NCI-H345 treated with DMSO at 0.1 percent for 48 hours (cell line): Measurements from ENCODE around the gene POLDIP3.

Source experiments
- DNase-seq: peaks from one replicate; lab custom pipeline; 2025; ENCODE audit not compliant: unreplicated experiment; lab: John Stamatoyannopoulos, UW

The POLDIP3 gene

GRCh38 chr22:42614312-42615091, at the start of gene POLDIP3:
POLDIP3 (minus strand) TSS chr22:42614883; CDS start chr22:42614857, 26 bp downstream.
- DNase-seq: peak; percentile 85

- DNase-seq: peak; percentile 23
Observed at GRCh38 chr22:42661985-42662831, 47.5 kb upstream of the POLDIP3 start.

- DNase-seq: no peak
Observed at GRCh38 chr22:42656578-42656977, 41.9 kb upstream of the POLDIP3 start.

GRCh38 chr22:42655693-42656092, 41.0 kb upstream of the POLDIP3 start:
- DNase-seq: peak; percentile 73

- DNase-seq: no peak
Observed at GRCh38 chr22:42654436-42655073, 39.9 kb upstream of the POLDIP3 start.

- no peak for DNase-seq
Observed at GRCh38 chr22:42653999-42654398, 39.3 kb upstream of the POLDIP3 start.

GRCh38 chr22:42651134-42651533, 36.5 kb upstream of the POLDIP3 start:
- no peak for DNase-seq

DNA sequence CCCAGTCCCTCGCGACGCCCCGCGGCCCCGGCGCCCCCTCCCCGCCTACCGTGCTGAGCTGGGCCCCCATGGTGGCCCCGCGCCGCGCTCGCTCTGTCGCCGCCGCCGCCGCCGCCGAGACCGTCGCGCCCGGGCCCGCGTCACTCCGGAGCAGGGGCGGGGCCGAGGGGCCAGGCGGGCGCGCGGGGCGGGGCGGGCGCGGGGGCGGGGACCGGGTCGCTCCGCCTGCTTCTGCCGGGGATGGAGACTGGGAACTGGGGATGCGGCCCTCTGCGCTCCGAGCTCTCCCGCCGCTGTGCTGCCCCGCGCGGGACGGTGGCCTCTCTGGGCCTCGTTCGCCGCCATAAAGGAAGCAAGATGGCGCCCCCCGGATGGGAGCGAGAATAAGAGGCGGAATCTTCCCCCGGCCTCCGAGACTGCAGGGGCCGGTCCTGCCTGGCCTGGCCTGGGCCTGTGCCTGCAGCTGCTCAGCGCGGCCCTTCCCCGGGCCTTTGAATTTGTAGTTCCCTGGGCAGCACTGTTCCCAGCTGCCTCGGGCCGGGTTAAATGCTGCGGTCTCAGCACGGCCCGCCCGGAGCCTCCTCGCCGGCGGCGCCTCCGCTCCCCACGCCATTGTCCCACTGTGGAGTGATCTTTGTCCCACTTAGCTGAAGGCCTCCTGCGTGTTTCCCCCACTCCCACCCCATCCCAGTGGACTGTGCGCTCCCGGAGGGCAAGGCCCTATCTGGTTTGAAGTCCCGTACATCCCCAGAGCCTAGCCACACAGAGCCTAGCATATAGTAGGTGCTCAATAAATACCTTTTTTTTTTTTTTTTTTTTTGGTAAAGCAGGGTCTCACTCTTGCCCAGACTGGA, 34.8 kb upstream of the POLDIP3 start, which contains the start of gene CYB5R3:
Gene CYB5R3 (minus strand): TSS at position 147 of the 854 bp plus-strand sequence. CDS start 77 bp downstream, at position 70.
- peak; percentile 20 for DNase-seq

DNA sequence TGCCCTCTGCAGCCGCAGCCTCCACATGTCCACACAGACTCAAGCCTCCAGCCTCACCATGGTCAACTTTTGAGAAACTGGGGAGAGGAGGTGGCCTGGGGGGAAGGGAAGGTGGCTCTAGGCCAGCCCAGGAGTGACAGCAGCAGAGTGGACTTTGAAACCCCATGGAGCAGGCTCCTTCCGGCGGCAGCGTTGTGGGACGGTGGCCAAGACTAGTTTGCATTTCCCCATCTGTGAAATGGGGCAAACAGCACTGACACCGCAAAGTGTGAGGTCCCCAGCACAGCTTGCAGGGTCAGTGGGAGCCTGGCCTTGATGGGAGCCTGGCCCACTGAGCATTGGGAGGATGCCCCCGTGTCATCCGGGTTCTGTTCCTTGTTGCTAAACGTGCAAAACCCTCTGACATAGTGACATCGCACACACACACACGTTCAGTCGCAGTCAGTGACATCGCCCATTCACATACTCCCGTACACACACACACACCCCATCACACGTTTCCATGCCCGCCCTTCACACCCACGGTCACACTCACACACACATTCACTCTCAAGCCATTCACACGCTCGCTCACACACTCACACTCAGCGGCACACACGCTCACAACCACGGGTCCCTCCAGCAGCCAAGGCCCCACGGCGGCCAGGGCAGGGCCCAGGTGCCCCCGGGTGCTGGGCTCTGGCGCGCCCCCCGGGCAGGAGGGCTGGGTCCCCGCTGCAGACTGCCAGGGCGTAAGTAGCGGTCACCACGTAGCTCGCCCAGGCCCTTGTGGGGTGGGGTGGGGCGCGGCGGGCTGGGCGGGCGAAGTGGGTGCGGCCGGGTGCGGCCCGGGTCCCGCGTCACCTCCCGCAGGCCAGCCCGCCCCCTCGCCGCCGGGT, 33.9 kb upstream of the POLDIP3 start:
- DNase-seq: no peak

DNA sequence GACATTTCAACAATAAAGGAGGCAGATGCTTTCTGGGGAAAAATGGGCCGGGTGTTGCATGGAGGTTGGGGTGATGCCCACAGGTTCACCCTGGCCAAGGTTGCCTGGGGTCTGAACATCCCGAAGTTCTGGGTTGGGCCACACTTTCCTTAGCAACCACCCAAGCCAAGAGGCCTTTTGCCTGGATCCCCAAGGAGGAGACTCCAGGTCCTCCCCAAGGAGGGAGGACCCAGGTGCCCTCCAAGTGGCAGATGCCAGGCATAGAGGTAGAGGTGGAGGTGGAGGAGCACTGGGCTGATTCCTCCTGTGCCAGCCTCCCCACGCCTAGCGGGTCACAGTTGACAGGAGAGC, 33.3 kb upstream of the POLDIP3 start:
- no peak for DNase-seq

GRCh38 chr22:42646569-42647525, 32.2 kb upstream of the POLDIP3 start:
- DNase-seq: no peak

- DNase-seq: no peak
Observed at GRCh38 chr22:42645938-42646568, 31.4 kb upstream of the POLDIP3 start.

DNA sequence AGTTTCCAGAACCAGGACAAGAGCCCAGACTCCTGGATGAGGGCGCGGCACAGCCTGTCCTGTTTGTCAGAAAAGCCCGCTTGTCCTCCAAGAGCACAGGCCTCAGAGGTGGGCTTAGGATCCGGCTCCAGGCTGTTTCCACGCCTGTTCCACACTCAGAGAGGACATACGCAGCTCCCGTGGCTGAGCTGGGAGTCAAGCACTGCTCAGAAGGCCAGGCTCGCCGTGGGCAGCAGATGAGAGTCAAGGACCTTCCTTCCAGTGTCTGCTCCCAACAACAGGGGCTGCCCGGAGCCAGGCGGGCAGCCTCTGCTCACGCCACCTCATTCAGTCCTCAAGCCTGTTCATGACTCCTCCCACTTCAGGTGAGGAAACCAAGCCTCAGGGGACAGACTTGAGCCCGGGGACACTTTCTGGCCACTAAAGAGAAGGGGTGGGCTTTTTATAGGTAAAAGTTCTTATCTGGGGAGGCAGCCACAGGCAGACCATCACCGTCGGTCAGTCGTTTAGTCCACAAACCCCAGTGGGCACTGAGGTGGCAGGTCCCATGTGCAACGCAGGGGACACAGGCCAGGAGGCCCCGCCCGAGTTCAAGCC, 30.8 kb upstream of the POLDIP3 start:
- DNase-seq: no peak

GRCh38 chr22:42644422-42645340, 30.0 kb upstream of the POLDIP3 start:
- no peak for DNase-seq

- no peak for DNase-seq
Observed at GRCh38 chr22:42643634-42644421, 29.1 kb upstream of the POLDIP3 start.
